IPS-20b (cell line): ENCODE results near the gene ANO4.

Experiments used
- H3K27ac ChIP-seq: one replicate; pipeline ENCODE4 v1.5.1; 2013; ENCODE audit warnings: low read length
- H3K27me3 ChIP-seq: 2 replicates; pipeline ENCODE4 v1.6.1; 2013; ENCODE audit warnings: mild to moderate bottlenecking, low read length, inconsistent platforms; ENCODE audit not compliant: insufficient read depth
- H3K36me3 ChIP-seq: 2 replicates; pipeline ENCODE4 v1.6.1; 2013; ENCODE audit warnings: low read depth, mild to moderate bottlenecking, inconsistent platforms, low read length, moderate library complexity; ENCODE audit not compliant: insufficient read depth
- H3K4me1 ChIP-seq: 2 replicates; pipeline ENCODE4 v1.6.1; 2013; ENCODE audit warnings: mild to moderate bottlenecking, control low read depth, inconsistent platforms, low read length, moderate library complexity; ENCODE audit not compliant: insufficient read depth
- H3K4me3 ChIP-seq: 2 replicates; pipeline ENCODE4 v1.5.1; 2013; ENCODE audit warnings: mild to moderate bottlenecking, low read length, inconsistent platforms
- H3K9ac ChIP-seq: 2 replicates; pipeline ENCODE4 v1.6.1; 2013; ENCODE audit warnings: low read depth, mild to moderate bottlenecking, inconsistent platforms, low read length, moderate library complexity
- H3K9me3 ChIP-seq: 2 replicates; pipeline ENCODE4 v1.6.1; 2013; ENCODE audit warnings: mild to moderate bottlenecking, low read depth, low read length, inconsistent platforms; ENCODE audit not compliant: insufficient read depth

The ANO4 gene

DNA sequence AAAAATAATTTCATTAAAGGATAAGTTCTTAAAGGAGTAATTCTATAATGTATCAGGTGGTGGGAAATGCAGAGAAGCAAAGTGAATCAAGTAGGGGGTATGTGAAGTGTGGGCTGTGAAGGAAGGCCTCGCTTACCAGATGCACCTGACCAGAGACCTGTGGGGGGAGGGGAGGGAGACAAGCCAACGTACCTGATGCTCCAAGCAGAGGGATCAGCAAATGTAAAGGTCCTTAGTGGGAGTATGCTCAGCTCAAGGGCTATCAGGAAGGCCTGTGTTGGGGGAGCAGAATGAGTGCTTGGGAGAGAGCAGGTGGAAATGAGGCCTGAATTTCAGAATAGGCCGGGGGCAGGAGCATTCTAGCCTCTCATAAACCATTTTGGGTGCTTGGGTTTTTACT lies 57.1 kb downstream of the ANO4 start:
- Histone ChIP-seq H3K9ac (no peak overlapping the region), H3K9me3 (no peaks in the 10 kb centered on the region), H3K4me3 (no peak overlapping the region), H3K27ac (no peak overlapping the region), H3K27me3 (no peaks in the 10 kb centered on the region), H3K4me1 (0 out of 2 replicates have a peak, but pooled peaks cover 4% of the 10 kb centered on the region), H3K36me3 (no peaks in the 10 kb centered on the region)

- H3K9me3 ChIP-seq: no peaks in the 10 kb centered on the region
- no peak overlapping the region for H3K4me3 ChIP-seq
- no peak overlapping the region for H3K9ac ChIP-seq
- 0 out of 2 replicates have a peak, but pooled peaks cover 4% of the 10 kb centered on the region for H3K4me1 ChIP-seq
- H3K27ac ChIP-seq: no peak overlapping the region
- no peaks in the 10 kb centered on the region for H3K36me3 ChIP-seq
- no peaks in the 10 kb centered on the region for H3K27me3 ChIP-seq
Measured at GRCh38 chr12:100857418-100857817, 62.8 kb downstream of the ANO4 start.

- Histone ChIP-seq H3K4me1 (0 out of 2 replicates have a peak, but pooled peaks cover 4% of the 10 kb centered on the region), H3K36me3 (no peaks in the 10 kb centered on the region), H3K27me3 (no peaks in the 10 kb centered on the region), H3K4me3 (no peak overlapping the region), H3K9me3 (no peaks in the 10 kb centered on the region), H3K9ac (no peak overlapping the region), H3K27ac (no peak overlapping the region)
Measured at GRCh38 chr12:100857971-100858370, 63.4 kb downstream of the ANO4 start.

- no peak overlapping the region for H3K4me3 ChIP-seq
- H3K27ac ChIP-seq: no peak overlapping the region
Measured at GRCh38 chr12:100858656-100859055, 64.1 kb downstream of the ANO4 start.

GRCh38 chr12:100859063-100859627 lies 64.6 kb downstream of the ANO4 start:
- Histone ChIP-seq H3K9ac (no peak overlapping the region), H3K36me3 (no peaks in the 10 kb centered on the region), H3K27ac (no peak overlapping the region), H3K4me3 (no peak overlapping the region), H3K9me3 (no peaks in the 10 kb centered on the region), H3K27me3 (no peaks in the 10 kb centered on the region), H3K4me1 (0 out of 2 replicates have a peak, but pooled peaks cover 4% of the 10 kb centered on the region)

More at GRCh38 chr12:100858656-100859055, 64.1 kb downstream of the ANO4 start:
- 0 out of 2 replicates have a peak, but pooled peaks cover 4% of the 10 kb centered on the region for H3K4me1 ChIP-seq
- no peaks in the 10 kb centered on the region for H3K27me3 ChIP-seq
- H3K36me3 ChIP-seq: no peaks in the 10 kb centered on the region
- H3K9me3 ChIP-seq: no peaks in the 10 kb centered on the region
- H3K9ac ChIP-seq: no peak overlapping the region

DNA sequence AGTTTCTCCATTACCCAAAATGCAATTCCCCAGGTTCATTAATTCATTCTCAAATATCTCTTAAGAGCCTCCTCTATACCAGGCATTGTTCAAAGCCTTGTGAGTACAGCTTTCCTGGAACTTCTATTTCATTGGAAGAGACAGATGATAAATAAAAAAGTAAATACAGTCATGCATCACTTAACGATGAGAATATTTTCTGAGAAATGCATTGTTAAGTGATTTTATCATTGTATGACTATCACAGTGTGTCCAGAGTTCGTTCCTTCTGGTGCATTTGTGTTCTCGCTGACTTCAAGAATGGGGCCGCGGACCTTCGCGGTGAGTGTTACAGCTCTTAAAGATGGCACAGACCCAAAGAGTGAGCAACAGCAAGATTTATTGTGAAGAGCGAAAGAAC lies 66.0 kb downstream of the ANO4 start:
- Histone ChIP-seq H3K9me3 (no peaks in the 10 kb centered on the region), H3K36me3 (no peaks in the 10 kb centered on the region), H3K9ac (no peak overlapping the region), H3K27me3 (no peaks in the 10 kb centered on the region), H3K4me1 (no peaks in the 10 kb centered on the region), H3K27ac (no peak overlapping the region), H3K4me3 (no peak overlapping the region)

DNA sequence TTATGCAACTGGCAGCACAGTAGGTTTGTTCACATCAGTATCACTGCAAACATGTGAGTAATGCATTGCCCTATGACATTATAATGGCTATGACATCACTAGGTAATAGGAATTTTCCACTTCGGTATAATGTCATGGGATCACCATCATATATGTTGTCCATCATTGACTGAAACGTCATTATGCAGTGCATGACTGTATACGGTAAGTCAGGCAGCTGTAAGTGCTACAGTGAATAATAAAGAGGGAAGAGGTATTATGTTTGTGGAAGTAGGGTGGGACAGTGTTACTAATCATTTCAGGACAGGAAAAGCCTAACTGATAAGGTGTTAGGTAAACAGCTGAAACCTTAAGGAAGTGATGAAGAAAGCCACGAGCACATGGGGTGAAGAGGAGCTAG lies 68.1 kb downstream of the ANO4 start:
- Histone ChIP-seq H3K36me3 (no peaks in the 10 kb centered on the region), H3K27ac (no peak overlapping the region), H3K9ac (no peak overlapping the region), H3K4me3 (no peak overlapping the region), H3K4me1 (no peaks in the 10 kb centered on the region), H3K27me3 (no peaks in the 10 kb centered on the region), H3K9me3 (no peaks in the 10 kb centered on the region)

DNA sequence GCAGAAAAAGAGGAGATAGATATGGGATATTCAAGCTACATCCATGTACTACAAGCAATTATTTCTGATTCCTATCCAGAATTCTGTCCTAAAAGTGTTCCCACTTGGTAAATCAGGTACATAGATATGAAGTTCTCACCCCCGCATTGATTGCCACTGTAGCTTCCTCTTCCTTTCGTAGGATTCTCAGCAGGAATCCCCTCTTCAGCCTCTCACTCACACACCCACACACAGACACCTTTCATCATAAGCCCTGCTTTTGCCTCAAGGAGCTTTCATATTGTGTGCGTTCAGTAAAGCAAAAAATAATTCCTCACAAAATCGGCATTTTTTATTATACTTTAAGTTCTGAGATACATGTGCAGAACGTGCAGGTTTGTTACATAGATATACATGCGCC lies 69.8 kb downstream of the ANO4 start:
- H3K27ac ChIP-seq: no peak overlapping the region
- H3K9ac ChIP-seq: no peak overlapping the region
- no peaks in the 10 kb centered on the region for H3K27me3 ChIP-seq
- no peaks in the 10 kb centered on the region for H3K4me1 ChIP-seq
- H3K9me3 ChIP-seq: no peaks in the 10 kb centered on the region
- no peak overlapping the region for H3K4me3 ChIP-seq
- H3K36me3 ChIP-seq: no peaks in the 10 kb centered on the region

DNA sequence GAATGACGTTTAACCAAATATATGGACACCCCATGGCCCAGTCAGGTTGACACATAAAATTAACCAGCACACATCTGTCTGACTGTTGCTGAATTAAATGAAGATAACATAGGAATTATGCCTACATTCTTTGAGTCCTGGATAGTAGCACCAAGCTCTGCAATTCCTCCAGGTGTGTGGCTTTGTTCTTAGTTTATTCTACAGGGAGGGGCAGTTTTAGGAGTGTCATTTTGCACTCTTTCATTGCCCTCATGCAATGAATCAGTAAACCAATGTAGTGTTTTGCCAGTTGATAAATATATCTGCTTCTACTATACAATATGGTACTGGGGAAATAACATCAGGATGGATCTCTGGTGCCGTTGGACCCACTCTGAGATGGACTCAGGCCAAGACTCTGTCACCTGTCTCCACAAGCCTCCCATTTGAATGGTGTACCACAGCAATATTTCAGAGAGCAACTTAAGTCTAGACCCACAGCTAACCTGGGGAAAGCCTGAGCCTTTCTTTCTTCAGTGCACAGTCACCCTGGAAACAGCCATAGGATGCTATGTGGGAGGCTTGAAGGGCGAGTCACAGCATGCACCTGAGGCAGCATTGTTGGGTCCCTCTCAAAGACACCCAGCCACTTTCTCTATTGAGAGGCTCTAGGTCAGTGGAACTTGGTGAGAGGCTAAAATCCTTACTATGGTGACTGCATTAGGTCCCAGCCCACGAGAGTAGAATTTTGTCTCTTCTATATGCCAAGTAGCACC lies 73.2 kb downstream of the ANO4 start:
- Histone ChIP-seq H3K9ac (no peak overlapping the region), H3K36me3 (no peaks in the 10 kb centered on the region), H3K9me3 (no peaks in the 10 kb centered on the region), H3K27me3 (no peaks in the 10 kb centered on the region), H3K4me3 (no peak overlapping the region), H3K4me1 (no peaks in the 10 kb centered on the region), H3K27ac (no peak overlapping the region)

DNA sequence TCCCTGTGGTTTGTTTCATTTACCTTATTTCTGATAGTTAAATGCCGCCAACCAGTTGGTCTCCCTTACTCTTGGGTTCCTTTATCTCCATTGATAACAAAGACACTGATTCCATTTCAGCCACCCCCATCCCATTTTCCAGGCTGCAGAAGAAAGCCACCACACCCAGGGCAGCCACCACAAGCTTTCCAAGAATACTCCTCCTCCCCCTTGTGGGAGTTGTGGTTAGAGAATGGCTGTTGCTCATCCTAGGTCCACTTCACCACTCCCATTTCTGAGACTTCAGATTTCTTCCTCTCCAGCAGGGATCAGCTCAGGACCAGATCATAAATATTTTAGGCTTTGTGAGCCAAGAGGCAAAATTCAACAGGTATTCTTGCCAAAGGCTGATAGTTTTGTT lies 73.9 kb downstream of the ANO4 start:
- H3K4me1 ChIP-seq: no peaks in the 10 kb centered on the region
- no peak overlapping the region for H3K9ac ChIP-seq
- no peaks in the 10 kb centered on the region for H3K9me3 ChIP-seq
- H3K27me3 ChIP-seq: no peaks in the 10 kb centered on the region
- no peak overlapping the region for H3K4me3 ChIP-seq
- H3K36me3 ChIP-seq: no peaks in the 10 kb centered on the region
- no peak overlapping the region for H3K27ac ChIP-seq

DNA sequence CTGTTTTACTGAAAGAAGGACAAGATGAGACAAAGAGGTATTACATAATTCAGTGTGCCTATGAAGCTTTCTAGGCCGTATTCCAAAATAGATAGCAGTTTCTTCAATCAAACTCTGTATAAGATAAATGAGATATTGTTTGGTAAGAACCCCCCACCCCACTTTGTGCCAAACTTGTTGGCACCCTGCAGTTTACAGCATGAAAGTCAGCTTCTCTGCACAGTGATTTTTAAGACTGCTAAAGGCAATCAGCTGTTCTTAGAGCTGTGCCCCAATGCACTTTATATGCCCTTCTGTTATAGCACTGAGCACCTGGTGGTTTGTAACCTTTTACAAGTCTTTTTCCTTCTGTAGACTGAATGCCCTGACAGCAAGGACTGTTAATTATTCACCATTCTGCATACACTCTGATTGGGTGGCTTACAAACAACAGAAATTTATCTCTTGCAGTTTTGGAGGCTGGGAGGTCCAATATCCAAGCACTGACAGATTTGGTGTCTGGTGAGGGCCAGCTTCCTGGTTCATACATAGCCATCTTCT lies 76.7 kb downstream of the ANO4 start:
- no peak overlapping the region for H3K4me3 ChIP-seq
- no peaks in the 10 kb centered on the region for H3K27me3 ChIP-seq
- H3K27ac ChIP-seq: no peak overlapping the region
- H3K4me1 ChIP-seq: no peaks in the 10 kb centered on the region
- H3K36me3 ChIP-seq: no peaks in the 10 kb centered on the region
- H3K9ac ChIP-seq: no peak overlapping the region
- no peaks in the 10 kb centered on the region; the same call in 1 of the 2 replicates for H3K9me3 ChIP-seq

GRCh38 chr12:100875156-100875555 lies 80.6 kb downstream of the ANO4 start:
- no peak overlapping the region for H3K27ac ChIP-seq
- no peak overlapping the region for H3K4me3 ChIP-seq
- H3K4me1 ChIP-seq: no peaks in the 10 kb centered on the region
- H3K9ac ChIP-seq: no peak overlapping the region
- no peaks in the 10 kb centered on the region for H3K36me3 ChIP-seq
- no peaks in the 10 kb centered on the region; the same call in 1 of the 2 replicates for H3K9me3 ChIP-seq
- no peaks in the 10 kb centered on the region for H3K27me3 ChIP-seq
